ENCODE results near the gene ZFX.

Gene ZFX

GRCh38 chrX:24242649-24243175, 93.2 kb downstream of the ZFX start:
- Histone ChIP-seq H3K27me3 (no peaks in the 10 kb centered on the region), H3K4me1 (no peaks in the 10 kb centered on the region), H3K9me3 (no peaks in the 10 kb centered on the region), H3K36me3 (no peaks in the 10 kb centered on the region), H3K4me3 (ENCODE audit: low read depth, low read length) (no peak overlapping the region)
- DNase-seq = no peak
- TF ChIP-seq CTCF (IDR thresholded peaks at IDR 0.05; ENCODE audit: low read depth, low read length) = no peak

GRCh38 chrX:24243188-24243587, 93.7 kb downstream of the ZFX start:
- no peak for DNase-seq
- no peaks in the 10 kb centered on the region for H3K9me3 ChIP-seq
- H3K4me1 ChIP-seq = no peaks in the 10 kb centered on the region
- H3K36me3 ChIP-seq = no peaks in the 10 kb centered on the region
- H3K27me3 ChIP-seq = no peaks in the 10 kb centered on the region
- no peak for TF ChIP-seq CTCF (IDR thresholded peaks at IDR 0.05; ENCODE audit: low read depth, low read length)
- no peak overlapping the region for H3K4me3 ChIP-seq (ENCODE audit: low read depth, low read length)

- H3K27me3 ChIP-seq = no peaks in the 10 kb centered on the region
- DNase-seq = no peak
- no peaks in the 10 kb centered on the region for H3K9me3 ChIP-seq
- no peak for TF ChIP-seq CTCF (IDR thresholded peaks at IDR 0.05; ENCODE audit: low read depth, low read length)
- no peaks in the 10 kb centered on the region for H3K4me1 ChIP-seq
- H3K36me3 ChIP-seq = no peaks in the 10 kb centered on the region
- H3K4me3 ChIP-seq (ENCODE audit: low read depth, low read length) = no peak overlapping the region
Observed at GRCh38 chrX:24243692-24244091, 94.2 kb downstream of the ZFX start.

- no peaks in the 10 kb centered on the region for H3K4me1 ChIP-seq
- no peaks in the 10 kb centered on the region for H3K27me3 ChIP-seq
- H3K9me3 ChIP-seq = no peaks in the 10 kb centered on the region
- no peaks in the 10 kb centered on the region for H3K36me3 ChIP-seq
- no peak for TF ChIP-seq CTCF (IDR thresholded peaks at IDR 0.05; ENCODE audit: low read depth, low read length)
- no peak for DNase-seq
- H3K4me3 ChIP-seq (ENCODE audit: low read depth, low read length) = no peak overlapping the region
Observed at GRCh38 chrX:24245202-24245601, 95.7 kb downstream of the ZFX start.

- TF ChIP-seq CTCF (IDR thresholded peaks at IDR 0.05; ENCODE audit: low read depth, low read length) = no peak
- H3K4me3 ChIP-seq (ENCODE audit: low read depth, low read length) = no peak overlapping the region
- no peaks in the 10 kb centered on the region for H3K4me1 ChIP-seq
Observed at GRCh38 chrX:24248042-24248441, 98.5 kb downstream of the ZFX start.

GRCh38 chrX:24253030-24253429, 103.5 kb downstream of the ZFX start:
- Histone ChIP-seq H3K4me1 (no peaks in the 10 kb centered on the region), H3K9me3 (no peaks in the 10 kb centered on the region), H3K27me3 (no peaks in the 10 kb centered on the region), H3K36me3 (no peaks in the 10 kb centered on the region), H3K4me3 (ENCODE audit: low read depth, low read length) (no peak overlapping the region)
- no peak for DNase-seq
- no peak for TF ChIP-seq CTCF (IDR thresholded peaks at IDR 0.05; ENCODE audit: low read depth, low read length)

More at GRCh38 chrX:24248042-24248441, 98.5 kb downstream of the ZFX start:
- Histone ChIP-seq H3K36me3 (no peaks in the 10 kb centered on the region), H3K27me3 (no peaks in the 10 kb centered on the region), H3K9me3 (no peaks in the 10 kb centered on the region)
- DNase-seq = no peak

Data from BE2C (cell line).